Upper lobe of left lung (tissue), 6 donors: ENCODE measurements around the gene CCL7. TPM values are rescaled to one million over a fixed set of nuclear protein-coding genes. Genes with fewer than 3 reads are reported as not detected.

ENCODE experiments used
- ATAC-seq, 2 donors: fragments of 200-7000 bp; cut with Tn5 transposase; one replicate each; pipeline ENCODE4 v1.9.1; 2022; ENCODE audit warnings: mild to moderate bottlenecking in 2 of 2, moderate library complexity in 2 of 2; ENCODE audit not compliant: low FRiP score in 2 of 2
- DNase-seq, 2 donors: peaks; one replicate each; pipeline ENCODE4 v3.0.0-alpha.2; 2019 to 2020
- H3K27ac ChIP-seq, 4 donors: fragments of 200-600 bp; sonication (generic); one replicate each; pipeline ENCODE4 v1.5.1; 2016 to 2019
- H3K27me3 ChIP-seq, 4 donors: fragments of 200-600 bp; sonication (generic); one replicate each; pipeline ENCODE4 v1.5.1; 2017 to 2019
- H3K36me3 ChIP-seq, 4 donors: fragments of 200-600 bp; sonication (generic); one replicate each; pipeline ENCODE4 v1.5.1; 2016 to 2019
- H3K4me1 ChIP-seq, 4 donors: fragments of 200-600 bp; sonication (generic); one replicate each; pipeline ENCODE4 v1.5.1; 2018 to 2019
- H3K4me3 ChIP-seq, 4 donors: fragments of 200-600 bp; sonication (generic); one replicate each; pipeline ENCODE4 v1.5.1; 2017 to 2019; ENCODE audit warnings: mild to moderate bottlenecking in 2 of 4, moderate library complexity in 1 of 4
- H3K9me3 ChIP-seq, 4 donors: fragments of 200-600 bp; sonication (generic); one replicate each; pipeline ENCODE4 v1.5.1; 2018 to 2019
- CTCF ChIP-seq, 6 experiments: fragments of 450-650 bp in 4 of 6; fragments of 200-600 bp in 2 of 6; sonication (generic) in 2 of 6; IDR thresholded peaks; one replicate each; pipeline ENCODE4 v1.5.1; 2016 to 2019; ENCODE audit warnings: antibody characterized with exemption in 6 of 6
- EP300 ChIP-seq, 4 donors: sonication (generic); formaldehyde crosslinking; IDR thresholded peaks; one replicate each; pipeline ENCODE4 v1.5.1; 2017; ENCODE audit warnings: antibody characterized with exemption in 4 of 4, control low read depth in 2 of 4
- POLR2A ChIP-seq, 4 donors: fragments of 450-650 bp; IDR thresholded peaks; one replicate each; pipeline ENCODE4 v1.5.1; 2016 to 2017; ENCODE audit warnings: antibody characterized with exemption in 4 of 4, mild to moderate bottlenecking in 2 of 4
- POLR2AphosphoS5 ChIP-seq, 2 donors: sonication (generic); formaldehyde crosslinking; IDR thresholded peaks; one replicate each; pipeline ENCODE4 v1.5.1; 2017; ENCODE audit warnings: antibody characterized with exemption in 2 of 2
- WGBS, 2 donors: methylation state at CpG; one replicate each; pipeline ENCODE4 v1.1.5; 2017 to 2018; 5-methylcytosine and 5-hydroxymethylcytosine counted together
- total RNA-seq, 6 donors: library from RNA; depleted of rRNA in 4 of 6; stranded (reverse); fragments of >200 nt in 4 of 6; gene quantifications; one replicate each; pipeline versions ENCODE4 v1.1.0 to v1.2.1, GENCODE V29; 2016 to 2021
- donor health status: DM: no; HTN: no; CAD: no; lungs with moderate emphysema.
- donor health status: DM: no; HTN: yes; CAD: no; lungs with severe emphysema.

Gene CCL7
- total RNA-seq, 6 donors from 2014 or later = 0.34 TPM; not detected in 5

- WGBS, 2 donors = 32 to 44% methylated on average over 5 of the region's 5 CpGs
- no peak for TF ChIP-seq EP300 (IDR thresholded peaks at IDR 0.05)
- no peak for TF ChIP-seq POLR2A (IDR thresholded peaks at IDR 0.05)
- TF ChIP-seq CTCF (IDR thresholded peaks at IDR 0.05) = no peak
- no peak for TF ChIP-seq POLR2AphosphoS5 (IDR thresholded peaks at IDR 0.05)
- DNase-seq (peak in 1 of 2 donors; percentile 33), ATAC-seq (peak in 1 of 2 donors; percentile 53)
- no peaks in the 10 kb centered on the region for H3K9me3 ChIP-seq
- peak overlapping the region; percentile 39 to 80 (median 70) for H3K27ac ChIP-seq
- no peak overlapping the region for H3K4me3 ChIP-seq
- H3K36me3 ChIP-seq = no peaks in the 10 kb centered on the region
- H3K27me3 ChIP-seq = no peaks in the 10 kb centered on the region
- H3K4me1 ChIP-seq = peaks cover 79 to 93% (median 83%) of the 10 kb centered on the region in 4 donors
These were observed 18.0 kb upstream of the CCL7 start for GRCh38 chr17:34252095-34252443.

GRCh38 chr17:34252444-34253138 lies 17.4 kb upstream of the CCL7 start:
- peak in 1 of 2 donors; percentile 92 for DNase-seq
- peak overlapping the region; percentile 39 to 80 (median 70) for H3K27ac ChIP-seq
- no peak overlapping the region for H3K4me3 ChIP-seq
- H3K36me3 ChIP-seq = no peaks in the 10 kb centered on the region
- H3K27me3 ChIP-seq = no peaks in the 10 kb centered on the region
- WGBS, 2 donors = 19 to 28% methylated on average over 3 to 6 of the region's 6 CpGs
- H3K9me3 ChIP-seq = no peaks in the 10 kb centered on the region
- TF ChIP-seq POLR2AphosphoS5 (IDR thresholded peaks at IDR 0.05) (peak; percentile 73 to 81), POLR2A (IDR thresholded peaks at IDR 0.05) (no peak), EP300 (IDR thresholded peaks at IDR 0.05) (peak in 3 of 4 donors; percentile 8 to 94 (median 78))
- peak; percentile 61 to 77 for ATAC-seq
- peaks cover 74 to 88% (median 81%) of the 10 kb centered on the region in 4 donors for H3K4me1 ChIP-seq

GRCh38 chr17:34253139-34253525 lies 16.9 kb upstream of the CCL7 start:
- H3K4me1 ChIP-seq = peaks cover 70 to 83% (median 75%) of the 10 kb centered on the region in 4 donors
- TF ChIP-seq EP300 (IDR thresholded peaks at IDR 0.05) (no peak), CTCF (IDR thresholded peaks at IDR 0.05) (no peak), POLR2A (IDR thresholded peaks at IDR 0.05) (no peak), POLR2AphosphoS5 (IDR thresholded peaks at IDR 0.05) (no peak)
- 63 to 72% methylated on average over 3 of the region's 3 CpGs for WGBS, 2 donors

GRCh38 chr17:34254146-34254545 lies 15.9 kb upstream of the CCL7 start:
- Histone ChIP-seq H3K4me3 (no peak overlapping the region), H3K9me3 (no peaks in the 10 kb centered on the region), H3K27me3 (no peaks in the 10 kb centered on the region), H3K4me1 (peaks cover 68 to 73% (median 69%) of the 10 kb centered on the region in 4 donors), H3K36me3 (no peaks in the 10 kb centered on the region), H3K27ac (peak overlapping the region; percentile 39 to 80 (median 70))
- DNase-seq (no peak), ATAC-seq (peak in 1 of 2 donors; percentile 72)
- peak; percentile 39 to 54 for TF ChIP-seq POLR2AphosphoS5 (IDR thresholded peaks at IDR 0.05)
- TF ChIP-seq CTCF (IDR thresholded peaks at IDR 0.05) = no peak
- TF ChIP-seq EP300 (IDR thresholded peaks at IDR 0.05) = no peak
- TF ChIP-seq POLR2A (IDR thresholded peaks at IDR 0.05) = no peak
- 40 to 68% methylated on average over 2 to 3 of the region's 3 CpGs for WGBS, 2 donors

More at GRCh38 chr17:34253139-34253525, 16.9 kb upstream of the CCL7 start:
- Histone ChIP-seq H3K27me3 (no peaks in the 10 kb centered on the region), H3K27ac (peak overlapping the region; percentile 39 to 80 (median 70)), H3K4me3 (no peak overlapping the region), H3K9me3 (no peaks in the 10 kb centered on the region), H3K36me3 (no peaks in the 10 kb centered on the region)
- ATAC-seq = no peak
- no peak for DNase-seq

- Histone ChIP-seq H3K27ac (peak within 1 kb of the TSS; percentile 39 to 80 (median 70)), H3K4me1 (peaks cover 62 to 66% (median 64%) of the 10 kb centered on the region in 4 donors), H3K4me3 (peak within 1 kb of the TSS in 3 of 4 donors; percentile 25 to 39 (median 26)), H3K27me3 (no peaks in the 10 kb centered on the region), H3K9me3 (no peaks in the 10 kb centered on the region), H3K36me3 (no peaks in the 10 kb centered on the region)
- 2 to 6% methylated on average over 11 of the region's 11 CpGs for WGBS, 2 donors
- peak; percentile 54 to 78 for ATAC-seq
- no peak for TF ChIP-seq EP300 (IDR thresholded peaks at IDR 0.05)
- TF ChIP-seq CTCF (IDR thresholded peaks at IDR 0.05) = no peak
- TF ChIP-seq POLR2AphosphoS5 (IDR thresholded peaks at IDR 0.05) = peak; percentile 42 to 59
- peak in 2 of 4 donors; percentile 25 to 47 for TF ChIP-seq POLR2A (IDR thresholded peaks at IDR 0.05)
- peak in 1 of 2 donors; percentile 67 for DNase-seq
These were observed 15.2 kb upstream of the CCL7 start, which contains the start of gene CCL2 for GRCh38 chr17:34254651-34255380. Gene CCL2 (plus strand): TSS chr17:34255285. CDS start chr17:34255350, 65 bp downstream.
